HepG2 (cell line): ENCODE results near the gene TDRD6.

Source experiments
- BCLAF1 ChIP-seq: fragments of 450-650 bp; IDR thresholded peaks from 2 replicates; pipeline ENCODE4 v1.6.1; 2017; ENCODE audit warnings: mild to moderate bottlenecking
- ETS1 ChIP-seq: sonication (generic); formaldehyde crosslinking; IDR thresholded peaks from 2 replicates; pipeline ENCODE4 v1.4.0; 2020; ENCODE audit warnings: missing genetic modification reagents
- FOXP4 ChIP-seq: sonication (generic); formaldehyde crosslinking; IDR thresholded peaks from 2 replicates; pipeline ENCODE4 v1.4.0; 2020; ENCODE audit warnings: missing genetic modification reagents
- HNF4A ChIP-seq: sonication (generic); formaldehyde crosslinking; IDR thresholded peaks from 2 replicates; pipeline ENCODE4 v1.4.0; 2020; ENCODE audit warnings: missing genetic modification reagents
- MYPOP ChIP-seq: sonication (generic); formaldehyde crosslinking; IDR thresholded peaks from 2 replicates; pipeline ENCODE4 v1.8.1; 2023; ENCODE audit warnings: mild to moderate bottlenecking, moderate library complexity, missing genetic modification reagents
- TCF12 ChIP-seq, 2 experiments: fragments of 450-650 bp in 1 of 2; sonication (generic) in 1 of 2; formaldehyde crosslinking in 1 of 2; IDR thresholded peaks; 2 replicates each; pipeline versions ENCODE4 v1.6.1 to v1.8.0; 2017 to 2022; ENCODE audit warnings: antibody characterized with exemption in 1 of 2, mild to moderate bottlenecking in 1 of 2, missing genetic modification reagents in 1 of 2, moderate library complexity in 1 of 2
- ZIK1 ChIP-seq: sonication (generic); formaldehyde crosslinking; IDR thresholded peaks from 2 replicates; pipeline ENCODE4 v1.5.0; 2020; ENCODE audit warnings: mild to moderate bottlenecking, low read depth, missing genetic modification reagents, borderline replicate concordance
- ZNF101 ChIP-seq: sonication (generic); formaldehyde crosslinking; IDR thresholded peaks from 2 replicates; pipeline ENCODE4 v1.4.0; 2020; ENCODE audit warnings: mild to moderate bottlenecking, low read depth, missing genetic modification reagents, borderline replicate concordance
- ZNF138 ChIP-seq: sonication (generic); formaldehyde crosslinking; IDR thresholded peaks from 2 replicates; pipeline ENCODE4 v1.5.0; 2020; ENCODE audit warnings: mild to moderate bottlenecking, low read depth, missing genetic modification reagents
- ZNF530 ChIP-seq: sonication (generic); formaldehyde crosslinking; IDR thresholded peaks from 2 replicates; pipeline ENCODE4 v1.5.0; 2020; ENCODE audit warnings: low read depth, mild to moderate bottlenecking, missing genetic modification reagents
- ZNF674 ChIP-seq: sonication (generic); formaldehyde crosslinking; IDR thresholded peaks from 2 replicates; pipeline ENCODE4 v1.5.0; 2020; ENCODE audit warnings: low read depth, mild to moderate bottlenecking, missing genetic modification reagents
- ZNF800 ChIP-seq: sonication (generic); formaldehyde crosslinking; IDR thresholded peaks from 2 replicates; pipeline ENCODE4 v1.4.0; 2020; ENCODE audit warnings: missing genetic modification reagents
- ZSCAN5A ChIP-seq: sonication (generic); formaldehyde crosslinking; IDR thresholded peaks from 2 replicates; pipeline ENCODE4 v1.8.0; 2022; ENCODE audit warnings: mild to moderate bottlenecking, missing genetic modification reagents, borderline replicate concordance

- no peak for TF ChIP-seq ETS1 (CRISPR knock-in tag)
- TF ChIP-seq ZNF530 (CRISPR knock-in tag): no peak
- no peak for TF ChIP-seq ZNF138 (CRISPR knock-in tag)
- no peak for TF ChIP-seq ZNF800 (CRISPR knock-in tag)
- TF ChIP-seq TCF12 (IDR thresholded peaks at IDR 0.05): no peak
- no peak for TF ChIP-seq TCF12 (CRISPR knock-in tag; IDR thresholded peaks at IDR 0.05)
- no peak for TF ChIP-seq MYPOP (CRISPR knock-in tag)
- no peak for TF ChIP-seq ZSCAN5A
- TF ChIP-seq ZIK1 (CRISPR knock-in tag): no peak
- no peak for TF ChIP-seq ZNF101 (CRISPR knock-in tag)
- no peak for TF ChIP-seq ZNF674 (CRISPR knock-in tag)
- TF ChIP-seq BCLAF1: no peak
- TF ChIP-seq HNF4A (CRISPR knock-in tag): no peak
- TF ChIP-seq FOXP4 (CRISPR knock-in tag): no peak
These were observed 12.3 kb downstream of the TDRD6 start for GRCh38 chr6:46699970-46700369.
